GM12878 (cell line): ENCODE results near the gene HINT1. TPM values are rescaled to one million over a fixed set of nuclear protein-coding genes. Genes with fewer than 3 reads are reported as not detected.

Experiments used
- CBX5 ChIP-seq: sonication (generic); IDR thresholded peaks from 2 replicates; pipeline ENCODE4 v1.6.1; 2016; ENCODE audit warnings: low read depth, moderate library complexity, mild to moderate bottlenecking, inconsistent platforms
- E4F1 ChIP-seq: fragments of 450-650 bp; IDR thresholded peaks from 2 replicates; pipeline ENCODE4 v1.6.1; 2018; ENCODE audit warnings: borderline replicate concordance, mild to moderate bottlenecking; ENCODE audit not compliant: partially characterized antibody
- EED ChIP-seq: sonication (generic); IDR thresholded peaks from 2 replicates; pipeline ENCODE4 v1.6.1; 2016; ENCODE audit warnings: antibody characterized with exemption, low read depth
- EZH2 ChIP-seq: IDR thresholded peaks from 2 replicates; pipeline ENCODE4 v1.6.1; 2012; ENCODE audit warnings: low read depth, mild to moderate bottlenecking, control low read depth, inconsistent platforms, low read length, borderline replicate concordance; ENCODE audit not compliant: control insufficient read depth
- HDGF ChIP-seq: fragments of 450-650 bp; IDR thresholded peaks from 2 replicates; pipeline ENCODE4 v1.6.1; 2016; ENCODE audit warnings: antibody characterized with exemption
- JUND ChIP-seq: IDR thresholded peaks from 2 replicates; pipeline ENCODE4 v1.6.1; 2012; ENCODE audit warnings: low read depth, mild to moderate bottlenecking, low read length, improper control_type of control experiment, moderate library complexity
- KDM1A ChIP-seq: fragments of 200-600 bp; sonication (generic); IDR thresholded peaks from 2 replicates; pipeline ENCODE4 v1.6.1; 2016; ENCODE audit warnings: borderline replicate concordance
- KLF5 ChIP-seq: fragments of 450-650 bp; IDR thresholded peaks from 2 replicates; pipeline ENCODE4 v1.6.1; 2014; ENCODE audit warnings: mild to moderate bottlenecking; ENCODE audit not compliant: partially characterized antibody
- MTA3 ChIP-seq: IDR thresholded peaks from 2 replicates; pipeline ENCODE4 v1.6.1; 2012; ENCODE audit warnings: low read length, inconsistent platforms, borderline replicate concordance
- NBN ChIP-seq: fragments of 450-650 bp; IDR thresholded peaks from 2 replicates; pipeline ENCODE4 v1.6.1; 2016
- NR2C1 ChIP-seq: fragments of 450-650 bp; IDR thresholded peaks from 2 replicates; pipeline ENCODE4 v1.6.1; 2017; ENCODE audit warnings: antibody characterized with exemption, mild to moderate bottlenecking, moderate library complexity
- POLR2AphosphoS5 ChIP-seq: IDR thresholded peaks from 2 replicates; pipeline ENCODE4 v1.6.1; 2011; ENCODE audit warnings: mild to moderate bottlenecking, low read length, inconsistent platforms
- RBBP5 ChIP-seq: fragments of 200-600 bp; sonication (generic); conservative IDR thresholded peaks from 2 replicates; pipeline ENCODE4 v1.6.1; 2016
- RCOR1 ChIP-seq: conservative IDR thresholded peaks from 2 replicates; pipeline ENCODE4 v1.6.1; 2012; ENCODE audit warnings: low read depth, low read length, improper control_type of control experiment
- SIX5 ChIP-seq: IDR thresholded peaks from 2 replicates; pipeline ENCODE4 v1.6.1; 2011; ENCODE audit warnings: mild to moderate bottlenecking, low read depth, low read length, moderate library complexity; ENCODE audit not compliant: severe bottlenecking
- SMAD1 ChIP-seq: fragments of 450-650 bp; IDR thresholded peaks from 2 replicates; pipeline ENCODE4 v1.6.1; 2018; ENCODE audit warnings: mild to moderate bottlenecking, low read depth; ENCODE audit not compliant: partially characterized antibody
- SPI1 ChIP-seq: IDR thresholded peaks from 2 replicates; pipeline ENCODE4 v1.6.1; 2011; ENCODE audit warnings: low read depth, mild to moderate bottlenecking, low read length, moderate library complexity, borderline replicate concordance; ENCODE audit not compliant: insufficient read depth
- ZBTB40 ChIP-seq: fragments of 450-650 bp; IDR thresholded peaks from 2 replicates; pipeline ENCODE4 v1.6.1; 2016; ENCODE audit warnings: mild to moderate bottlenecking, moderate library complexity, borderline replicate concordance
- ZNF384 ChIP-seq: IDR thresholded peaks from 2 replicates; pipeline ENCODE4 v1.6.1; 2012; ENCODE audit warnings: low read depth, mild to moderate bottlenecking, low read length, improper control_type of control experiment, borderline replicate concordance
- polyA plus RNA-seq, 11 experiments: library from polyadenylated mRNA; depleted of rRNA in 4 of 11; unstranded in 6 of 11; stranded (reverse) in 5 of 11; fragments of >200 nt; fragmentation: Nextera tagmentation in 4 of 11; fragmentation: Illumina TruSeq in 1 of 11; extraction: Ambion mirVana in 4 of 11; extraction: Trizol in 1 of 11; gene quantifications; 1 replicate in 1 of 11; 2 replicates in 10 of 11; pipeline versions ENCODE4 v1.2.1 to v1.2.3, GENCODE V29; 2011 to 2016; ENCODE audit warnings: inconsistent platforms in 2 of 11, missing spikeins in 2 of 11, low read depth in 1 of 11
- total RNA-seq, 4 experiments: library from RNA; depleted of rRNA in 3 of 4; stranded (reverse); fragments of >200 nt in 3 of 4; fragmentation: Illumina TruSeq in 1 of 4; extraction: Trizol in 1 of 4; gene quantifications; 2 replicates each; pipeline versions ENCODE4 v1.2.1 to v1.2.3, GENCODE V29; 2013 to 2021
- TF ChIP-seq, protein P1 (sequence below): IDR thresholded peaks from 2 replicates; pipeline ENCODE4 v1.6.1; 2011; ENCODE audit warnings: mild to moderate bottlenecking, low read depth, low read length, moderate library complexity; ENCODE audit not compliant: insufficient replicate concordance
- TF ChIP-seq, protein P2 (sequence below): fragments of 450-650 bp; IDR thresholded peaks from 2 replicates; pipeline ENCODE4 v1.6.1; 2018; ENCODE audit warnings: mild to moderate bottlenecking, low read depth, moderate library complexity; ENCODE audit not compliant: partially characterized antibody

HINT1 gene
- total and polyA plus RNA-seq, 10 of the 15 experiments (the other 5 are each of a cell fraction or from before 2014, with no cell fraction given): 253 to 997 (median 562) TPM

DNA sequence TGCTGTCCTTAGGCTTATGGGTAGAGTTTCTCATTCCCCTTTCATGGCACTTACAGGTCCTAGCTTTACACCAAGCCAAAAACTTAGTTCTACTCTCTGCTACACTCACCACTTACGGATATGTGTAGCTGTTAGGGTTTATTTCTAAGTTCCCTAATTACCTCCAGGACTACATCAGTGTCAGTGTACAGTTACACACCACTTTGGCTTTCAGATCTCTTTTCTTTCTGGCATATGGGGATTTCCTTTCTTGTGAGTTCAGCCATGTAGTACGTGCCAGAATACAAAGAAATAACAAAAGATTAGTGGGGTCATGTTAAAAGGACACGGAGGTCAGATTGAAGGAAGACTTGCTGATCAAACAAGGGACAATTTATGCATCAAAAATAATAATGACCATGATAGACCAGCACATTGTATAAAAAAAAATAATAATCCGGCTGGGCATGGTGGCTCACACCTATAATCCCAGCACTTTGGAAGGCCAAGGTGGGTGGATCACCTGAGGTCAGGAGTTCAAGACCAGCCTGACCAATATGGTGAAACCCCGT, 47.5 kb upstream of the HINT1 start (continued):
- TF ChIP-seq, protein P1, sequence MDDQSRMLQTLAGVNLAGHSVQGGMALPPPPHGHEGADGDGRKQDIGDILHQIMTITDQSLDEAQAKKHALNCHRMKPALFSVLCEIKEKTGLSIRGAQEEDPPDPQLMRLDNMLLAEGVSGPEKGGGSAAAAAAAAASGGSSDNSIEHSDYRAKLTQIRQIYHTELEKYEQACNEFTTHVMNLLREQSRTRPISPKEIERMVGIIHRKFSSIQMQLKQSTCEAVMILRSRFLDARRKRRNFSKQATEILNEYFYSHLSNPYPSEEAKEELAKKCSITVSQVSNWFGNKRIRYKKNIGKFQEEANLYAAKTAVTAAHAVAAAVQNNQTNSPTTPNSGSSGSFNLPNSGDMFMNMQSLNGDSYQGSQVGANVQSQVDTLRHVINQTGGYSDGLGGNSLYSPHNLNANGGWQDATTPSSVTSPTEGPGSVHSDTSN: no peak
- no peak for TF ChIP-seq ZBTB40
- TF ChIP-seq ZNF384: no peak
- TF ChIP-seq KLF5: no peak
- TF ChIP-seq, protein P2, sequence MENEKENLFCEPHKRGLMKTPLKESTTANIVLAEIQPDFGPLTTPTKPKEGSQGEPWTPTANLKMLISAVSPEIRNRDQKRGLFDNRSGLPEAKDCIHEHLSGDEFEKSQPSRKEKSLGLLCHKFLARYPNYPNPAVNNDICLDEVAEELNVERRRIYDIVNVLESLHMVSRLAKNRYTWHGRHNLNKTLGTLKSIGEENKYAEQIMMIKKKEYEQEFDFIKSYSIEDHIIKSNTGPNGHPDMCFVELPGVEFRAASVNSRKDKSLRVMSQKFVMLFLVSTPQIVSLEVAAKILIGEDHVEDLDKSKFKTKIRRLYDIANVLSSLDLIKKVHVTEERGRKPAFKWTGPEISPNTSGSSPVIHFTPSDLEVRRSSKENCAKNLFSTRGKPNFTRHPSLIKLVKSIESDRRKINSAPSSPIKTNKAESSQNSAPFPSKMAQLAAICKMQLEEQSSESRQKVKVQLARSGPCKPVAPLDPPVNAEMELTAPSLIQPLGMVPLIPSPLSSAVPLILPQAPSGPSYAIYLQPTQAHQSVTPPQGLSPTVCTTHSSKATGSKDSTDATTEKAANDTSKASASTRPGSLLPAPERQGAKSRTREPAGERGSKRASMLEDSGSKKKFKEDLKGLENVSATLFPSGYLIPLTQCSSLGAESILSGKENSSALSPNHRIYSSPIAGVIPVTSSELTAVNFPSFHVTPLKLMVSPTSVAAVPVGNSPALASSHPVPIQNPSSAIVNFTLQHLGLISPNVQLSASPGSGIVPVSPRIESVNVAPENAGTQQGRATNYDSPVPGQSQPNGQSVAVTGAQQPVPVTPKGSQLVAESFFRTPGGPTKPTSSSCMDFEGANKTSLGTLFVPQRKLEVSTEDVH: no peak
- peak; percentile 88 for TF ChIP-seq HDGF
- peak; percentile 81 for TF ChIP-seq NBN
- no peak for TF ChIP-seq JUND
- no peak for TF ChIP-seq E4F1
- no peak for TF ChIP-seq KDM1A
- TF ChIP-seq SMAD1: no peak
- TF ChIP-seq SIX5: no peak
- TF ChIP-seq MTA3: no peak; the same call in 1 of the 2 replicates
- no peak for TF ChIP-seq EZH2
- TF ChIP-seq RCOR1: 0 out of 2 replicates have a peak, but pooled peaks have one; percentile 37
- peak; percentile 77 for TF ChIP-seq SPI1
- peak; percentile 62 for TF ChIP-seq NR2C1
- no peak; the same call in 1 of the 2 replicates for TF ChIP-seq POLR2AphosphoS5
- TF ChIP-seq EED: no peak
- TF ChIP-seq RBBP5: no peak
- no peak for TF ChIP-seq CBX5
